Measurements from ENCODE around the gene TEDDM1. TPM values are rescaled to one million over a fixed set of nuclear protein-coding genes. Genes with fewer than 3 reads are reported as not detected.
A peak's percentile ranks its signal among the peaks of the same experiment; 100 is the strongest.
"Not testable (repeated sequence)": the region's sequence is repeated elsewhere in the genome, so short reads cannot be mapped to it uniquely, and the experiment has no call there.

Gene TEDDM1, protein sequence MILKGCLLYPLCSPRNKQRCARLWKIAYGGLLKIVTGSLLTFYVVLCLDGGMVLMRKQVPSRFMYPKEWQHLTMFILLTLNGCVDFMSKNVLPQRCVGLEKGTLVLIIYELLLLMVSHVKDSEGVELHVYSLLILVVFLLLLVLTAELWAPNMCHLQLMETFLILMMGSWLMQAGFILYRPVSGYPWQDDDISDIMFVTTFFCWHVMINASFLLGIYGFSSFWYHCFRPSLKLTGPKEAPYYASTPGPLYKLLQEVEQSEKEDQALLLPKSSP
- not detected for total RNA-seq
- long read RNA-seq, result 0 reads

DNA sequence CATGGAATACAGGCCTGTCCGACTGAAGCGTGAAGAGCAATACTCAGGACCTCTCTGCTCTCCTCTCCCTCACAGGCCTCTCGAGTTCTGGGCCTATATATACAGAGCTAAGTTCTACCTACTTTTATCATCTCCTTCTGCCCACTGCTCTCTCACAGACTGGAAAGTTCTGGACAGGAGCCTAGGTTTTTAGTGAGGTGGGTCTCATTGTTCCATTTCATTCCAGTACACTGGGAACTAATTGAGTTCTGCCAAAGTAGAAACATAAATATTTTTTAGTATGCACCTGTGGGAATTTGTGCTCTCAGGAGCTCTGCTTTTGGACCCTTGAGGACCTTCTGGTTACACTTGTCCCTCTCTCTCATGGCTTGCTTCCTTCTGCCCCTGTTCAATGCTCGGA, at the start of gene TEDDM1:
Gene TEDDM1, minus strand, starts transcription at position 101 of the 400 bp plus-strand sequence. CDS start 182 bp downstream, outside the sequence.
- ATAC-seq (no peak), DNase-seq (no peak)
- intact Hi-C loops (cut with DNase I), result no loop called here

DNA sequence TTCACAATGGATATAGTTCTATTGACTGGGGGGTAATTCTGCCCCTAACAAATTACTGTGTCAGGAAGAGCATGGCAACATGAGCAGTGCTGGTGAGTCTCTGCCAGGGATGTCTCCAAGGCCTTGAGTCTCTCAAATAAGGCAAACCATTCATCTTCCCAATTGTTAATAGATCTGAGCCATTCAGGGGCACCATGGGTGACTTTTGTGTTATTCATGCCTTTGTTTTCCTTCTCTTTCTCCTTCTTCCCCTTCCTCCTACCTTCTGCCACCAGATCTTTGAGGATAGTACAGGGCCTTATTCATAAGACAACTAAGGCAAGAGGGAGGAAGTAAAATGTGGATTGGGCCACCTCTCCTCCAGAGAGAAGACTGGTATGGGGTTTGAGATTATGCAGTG, 49.6 kb upstream of the TEDDM1 start, which contains the start of gene RGSL1:
Gene RGSL1, plus strand, starts transcription at position 60 of the 400 bp plus-strand sequence. Its CDS starts 20 bp downstream, at position 80.
- ATAC-seq (no peak), DNase-seq (no peak)
- intact Hi-C loops (cut with DNase I), result no loop called here

DNA sequence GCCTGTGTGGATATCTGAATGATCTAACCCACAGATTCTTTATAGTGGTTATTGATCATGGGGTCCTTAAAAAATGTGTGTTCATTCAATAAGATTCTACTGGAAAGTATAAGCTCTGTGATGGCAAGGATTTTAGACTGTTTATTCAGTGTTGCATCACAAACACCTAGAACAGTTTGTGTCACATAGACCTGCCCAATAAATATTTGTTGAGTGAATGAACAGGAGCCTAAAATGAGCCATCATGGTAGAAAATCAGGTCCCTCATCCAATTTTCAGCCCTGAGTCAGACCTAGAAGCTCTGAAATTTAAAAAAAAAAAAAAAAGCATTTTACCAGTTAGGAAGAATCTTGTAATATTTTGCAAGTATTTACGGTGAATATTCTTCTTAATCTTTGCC, 47.2 kb upstream of the TEDDM1 start:
- intact Hi-C loops (cut with DNase I), result loop anchor here (5.0 to 10.0 kb wide), 4 partner anchors 145 to 337 kb away; partner anchors contain the start of gene NPL (in 1 of the 2)

GRCh38 chr1:182447124-182447523, 46.7 kb upstream of the TEDDM1 start:
- intact Hi-C loops (cut with DNase I), result loop anchor here (5.0 to 10.0 kb wide), 4 partner anchors 145 to 338 kb away; partner anchors contain the start of gene NPL (in 1 of the 2)
- DNase-seq, ATAC-seq: not testable (repeated sequence)

More for the DNA sequence above, 47.2 kb upstream of the TEDDM1 start:
- DNase-seq (no peak), ATAC-seq (no peak)

GRCh38 chr1:182446033-182446669, 45.7 kb upstream of the TEDDM1 start:
- intact Hi-C loops (cut with DNase I), result loop anchor here (5.0 to 10.0 kb wide), 4 partner anchors 146 to 339 kb away; partner anchors contain the start of gene NPL (in 1 of the 2)
- ATAC-seq (peak in 1 of 2 donors; percentile 39), DNase-seq (no peak)

GRCh38 chr1:182444497-182444896, 44.0 kb upstream of the TEDDM1 start:
- intact Hi-C loops (cut with DNase I), result loop anchor here in 1 of 2 donors (10.0 kb wide), 2 partner anchors 150 to 340 kb away; partner anchors contain the start of gene NPL
- DNase-seq (no peak), ATAC-seq (no peak)

GRCh38 chr1:182442333-182442732, 41.9 kb upstream of the TEDDM1 start:
- intact Hi-C loops (cut with DNase I), result loop anchor here in 1 of 2 donors (10.0 kb wide), 2 partner anchors 152 to 342 kb away; partner anchors contain the start of gene NPL

DNA sequence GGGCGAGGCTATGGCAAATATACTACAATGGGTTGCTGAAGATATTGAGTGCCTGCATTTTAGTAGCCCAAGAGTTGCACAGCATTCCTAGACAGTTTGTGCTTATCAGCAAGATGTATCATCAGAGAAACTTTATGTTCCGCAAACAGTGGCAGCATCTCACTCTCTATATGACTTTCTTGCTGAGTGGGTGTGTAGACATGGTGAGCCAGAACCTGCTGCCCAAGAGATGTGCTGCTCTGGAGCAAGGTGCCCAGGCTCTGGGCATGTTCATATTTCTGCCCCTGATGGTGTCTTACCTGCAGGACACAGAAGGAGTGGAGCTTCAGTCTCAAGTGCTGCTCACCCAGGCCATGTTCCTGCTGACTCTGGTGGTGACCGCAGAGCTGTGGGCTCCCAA, 41.3 kb upstream of the TEDDM1 start:
- no peak for ATAC-seq
- intact Hi-C loops (cut with DNase I), result loop anchor here in 1 of 2 donors (10.0 kb wide), 2 partner anchors 153 to 343 kb away; partner anchors contain the start of gene NPL
- DNase-seq, result no peak

More at GRCh38 chr1:182442333-182442732, 41.9 kb upstream of the TEDDM1 start:
- no peak for ATAC-seq
- no peak for DNase-seq

GRCh38 chr1:182438326-182438725, 37.9 kb upstream of the TEDDM1 start:
- DNase-seq, result no peak
- no peak for ATAC-seq
- intact Hi-C loops (cut with DNase I), result no loop called here

GRCh38 chr1:182433580-182433979, 33.1 kb upstream of the TEDDM1 start:
- intact Hi-C loops (cut with DNase I), result no loop called here
- ATAC-seq (no peak), DNase-seq (no peak)

DNA sequence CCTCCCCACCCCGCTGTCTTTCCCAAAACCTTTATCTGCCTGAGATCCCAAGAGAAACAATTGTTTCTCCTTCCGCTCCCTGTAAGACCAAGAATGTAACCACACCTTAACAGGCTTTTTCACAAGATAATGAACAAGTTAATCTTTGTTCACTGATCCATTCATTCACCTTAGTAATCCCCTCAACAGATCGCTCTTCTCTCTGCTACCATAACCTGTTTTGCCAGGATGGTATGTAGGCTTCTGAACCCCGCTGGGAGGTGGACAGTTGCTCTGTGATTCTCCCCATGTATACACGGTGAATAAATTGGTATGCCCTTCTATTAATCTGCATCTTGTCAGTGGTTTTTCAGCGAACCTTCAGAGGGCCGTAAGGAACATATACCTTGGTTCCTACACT, 30.8 kb upstream of the TEDDM1 start:
- intact Hi-C loops (cut with DNase I), result no loop called here
- ATAC-seq (no peak), DNase-seq (no peak)

GRCh38 chr1:182430263-182431068, 30.0 kb upstream of the TEDDM1 start:
- ATAC-seq (no peak), DNase-seq (no peak)
- intact Hi-C loops (cut with DNase I), result no loop called here

- intact Hi-C loops (cut with DNase I), result no loop called here
- no peak for ATAC-seq
- no peak for DNase-seq
These were observed 27.6 kb upstream of the TEDDM1 start for GRCh38 chr1:182428043-182428442.

GRCh38 chr1:182426442-182427430, 26.3 kb upstream of the TEDDM1 start:
- DNase-seq, result no peak
- no peak for ATAC-seq
- intact Hi-C loops (cut with DNase I), result no loop called here

- no peak for DNase-seq
- ATAC-seq, result no peak
- intact Hi-C loops (cut with DNase I), result no loop called here
These were observed 15.3 kb upstream of the TEDDM1 start for GRCh38 chr1:182415789-182416188.

DNA sequence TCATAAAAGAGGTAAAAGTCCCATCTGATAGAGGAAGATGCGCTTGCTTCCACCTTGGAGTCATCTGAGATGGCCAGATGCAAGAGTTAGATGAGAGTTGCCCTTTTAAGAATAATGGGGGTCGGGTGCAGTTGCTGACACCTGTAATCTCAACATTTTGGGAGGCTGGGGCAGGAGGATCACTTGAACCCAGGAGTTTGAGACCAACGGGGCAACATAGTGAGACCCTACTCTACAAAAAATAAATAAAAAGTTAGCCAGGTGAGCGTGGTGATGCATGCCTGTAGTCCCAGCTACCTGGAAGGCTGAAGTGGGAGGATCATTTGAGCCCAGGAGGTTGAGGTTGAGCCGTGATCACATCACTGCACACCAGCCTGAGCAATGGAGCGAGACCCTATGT, 13.5 kb upstream of the TEDDM1 start:
- intact Hi-C loops (cut with DNase I), result no loop called here
- ATAC-seq, result no peak
- DNase-seq, result no peak

DNA sequence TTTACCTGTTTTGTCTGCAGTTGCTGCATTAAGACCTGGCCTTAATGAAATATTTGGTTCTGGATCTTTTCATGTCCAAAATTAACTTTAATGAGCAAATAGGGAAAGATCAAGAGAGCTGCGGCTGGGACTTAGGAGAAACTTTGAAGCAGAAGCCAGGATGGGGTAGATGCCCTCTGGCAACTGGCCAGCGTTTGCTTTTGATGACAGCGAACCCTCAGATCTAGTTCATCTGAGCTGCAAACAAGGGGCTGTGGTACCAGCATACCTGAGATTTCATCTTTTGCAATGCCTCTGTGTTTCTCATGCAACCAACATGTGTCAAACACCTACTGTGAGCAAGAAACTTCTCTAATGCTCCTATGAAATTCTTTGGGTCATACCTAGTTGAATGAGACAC, 13.0 kb upstream of the TEDDM1 start:
- no peak for DNase-seq
- ATAC-seq, result no peak
- intact Hi-C loops (cut with DNase I), result no loop called here

DNA sequence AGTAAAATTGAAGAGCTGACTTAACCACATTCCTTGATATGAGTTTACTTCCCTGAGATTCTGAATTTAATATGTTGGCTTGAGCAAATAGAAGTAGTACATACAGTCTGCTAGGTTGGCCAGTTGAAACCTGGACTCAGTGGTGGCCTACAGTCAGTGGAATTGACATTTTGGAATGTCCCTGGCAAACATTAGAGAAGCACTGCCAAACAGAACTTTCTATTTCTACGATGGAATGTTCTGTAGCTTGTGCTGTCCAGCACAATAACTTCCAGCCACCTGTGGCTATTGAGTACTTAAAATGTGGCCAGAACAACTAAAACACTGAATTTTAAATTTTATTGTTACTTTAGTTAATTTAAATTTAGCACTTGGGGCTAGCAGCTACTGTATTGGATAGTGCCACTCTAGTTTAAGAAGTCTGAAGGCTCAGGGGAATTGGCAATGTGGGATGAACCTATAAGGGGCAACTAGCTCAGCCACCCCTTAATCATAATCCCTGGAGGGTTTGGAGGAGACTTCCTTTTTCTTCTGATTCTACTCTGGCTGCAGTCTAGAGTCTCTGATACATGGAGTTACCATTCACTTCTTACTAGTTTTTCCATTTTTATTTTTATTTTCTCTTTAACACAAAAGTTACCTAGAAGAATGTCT, 10.3 kb upstream of the TEDDM1 start:
- peak; percentile 57 to 91 for ATAC-seq
- intact Hi-C loops (cut with DNase I), result no loop called here
- DNase-seq, result no peak

All from left cardiac atrium (tissue), 4 donors.